Measurements from ENCODE around the gene C14orf93.

C14orf93 gene

GRCh38 chr14:23009939-23010726 is at the start of gene C14orf93:
C14orf93 (minus strand) TSS chr14:23010143; CDS start chr14:22999023, 11,120 bp downstream.
- FAIRE-seq, result no peak

- FAIRE-seq, result no peak
Observed at GRCh38 chr14:23058654-23059504, 48.9 kb upstream of the C14orf93 start.

- no peak for FAIRE-seq
Observed at GRCh38 chr14:23057757-23058653, 48.1 kb upstream of the C14orf93 start.

- no peak for FAIRE-seq
Observed at GRCh38 chr14:23056956-23057756, 47.2 kb upstream of the C14orf93 start, which contains the start of gene CDH24. CDH24 (minus strand) TSS chr14:23057520; CDS start chr14:23055733, 1,787 bp downstream.

GRCh38 chr14:23056145-23056955 is 46.4 kb upstream of the C14orf93 start:
- FAIRE-seq, result no peak

- no peak for FAIRE-seq
Observed at GRCh38 chr14:23055621-23056144, 45.7 kb upstream of the C14orf93 start.

- no peak for FAIRE-seq
Observed at GRCh38 chr14:23055147-23055550, 45.2 kb upstream of the C14orf93 start.

- no peak for FAIRE-seq
Observed at GRCh38 chr14:23054000-23054811, 44.3 kb upstream of the C14orf93 start.

- no peak for FAIRE-seq
Observed at GRCh38 chr14:23053426-23053825, 43.5 kb upstream of the C14orf93 start.

- no peak for FAIRE-seq
Observed at GRCh38 chr14:23052671-23053070, 42.7 kb upstream of the C14orf93 start.

GRCh38 chr14:23052182-23052623 is 42.3 kb upstream of the C14orf93 start:
- no peak for FAIRE-seq

- FAIRE-seq, result no peak
Observed at GRCh38 chr14:23051141-23052057, 41.5 kb upstream of the C14orf93 start.

GRCh38 chr14:23049011-23049410 is 39.1 kb upstream of the C14orf93 start:
- no peak for FAIRE-seq

GRCh38 chr14:23047751-23048693 is 38.1 kb upstream of the C14orf93 start:
- FAIRE-seq, result no peak

GRCh38 chr14:23047034-23047634 is 37.2 kb upstream of the C14orf93 start:
- FAIRE-seq, result no peak

GRCh38 chr14:23045419-23046357 is 35.7 kb upstream of the C14orf93 start:
- no peak for FAIRE-seq
